ENCODE data around the gene KLRB1.

GRCh38 chr12:9588749-9589148 lies 19.0 kb downstream of the KLRB1 start:
- TF ChIP-seq CTCF (IDR thresholded peaks at IDR 0.05; ENCODE audit: low read length) (no peak), EZH2 (optimal IDR thresholded peaks at IDR 0.05; ENCODE audit: low read depth, low read length) (no peak), EZH2phosphoT487 (IDR thresholded peaks at IDR 0.05; ENCODE audit: low read length) (no peak)

Measured in MM.1S (cell line).